MCF 10A (cell line): ENCODE measurements around the gene ZNF236. TPM values are rescaled to one million over a fixed set of nuclear protein-coding genes. Genes with fewer than 3 reads are reported as not detected.
A peak's percentile ranks its signal among the peaks of the same experiment; 100 is the strongest.

Experiments used
- BruUV-seq: library from RNA; stranded (reverse); fragments of 400-500 nt; replicated peaks from 2 replicates; lab custom pipeline; 2021; lab: Mats Ljungman, UMichigan
- CTCF ChIA-PET: fragments of 300-600 bp; sonication (Branson Sonifier 250); formaldehyde crosslinking; extraction: SDS; loops from one replicate; lab custom pipeline; 2021; ENCODE audit warnings: antibody characterized with exemption, inconsistent platforms; lab: Yijun Ruan, JAX
- POLR2A ChIA-PET: fragments of 300-600, 350-650 bp; sonication (Branson Sonifier 250); formaldehyde crosslinking; extraction: SDS; loops from one replicate; lab custom pipeline; 2020; ENCODE audit warnings: antibody characterized with exemption, inconsistent platforms; lab: Yijun Ruan, JAX
- DNase-seq: peaks from one replicate; pipeline ENCODE4 v3.0.0-alpha.2; 2018; ENCODE audit not compliant: unreplicated experiment
- H3K27ac Mint-ChIP-seq: one replicate; pipeline ENCODE4 v1.8.0; 2022; ENCODE audit warnings: mild to moderate bottlenecking, low read depth, mixed read lengths; ENCODE audit not compliant: unreplicated experiment
- H3K27me3 Mint-ChIP-seq: one replicate; pipeline ENCODE4 v1.8.0; 2022; ENCODE audit warnings: mixed read lengths; ENCODE audit not compliant: insufficient read depth, unreplicated experiment
- H3K36me3 Mint-ChIP-seq: one replicate; pipeline ENCODE4 v1.8.0; 2022; ENCODE audit warnings: mild to moderate bottlenecking, moderate library complexity, mixed read lengths; ENCODE audit not compliant: insufficient read depth, unreplicated experiment
- H3K4me1 Mint-ChIP-seq: one replicate; pipeline ENCODE4 v1.8.0; 2022; ENCODE audit warnings: mixed read lengths; ENCODE audit not compliant: insufficient read depth, unreplicated experiment
- H3K4me3 Mint-ChIP-seq: one replicate; pipeline ENCODE4 v1.8.0; 2022; ENCODE audit warnings: mild to moderate bottlenecking, moderate library complexity, mixed read lengths; ENCODE audit not compliant: unreplicated experiment
- H3K9me3 Mint-ChIP-seq: one replicate; pipeline ENCODE4 v1.8.0; 2022; ENCODE audit warnings: mixed read lengths; ENCODE audit not compliant: unreplicated experiment
- CTCF ChIP-seq: fragments of 200-600 bp; IDR thresholded peaks from one replicate; pipeline ENCODE4 v1.8.0; 2022; ENCODE audit warnings: antibody characterized with exemption, mild to moderate bottlenecking; ENCODE audit not compliant: unreplicated experiment
- intact Hi-C: fragments of 100-400 bp; cut with micrococcal nuclease; formaldehyde crosslinking; loops from 2 replicates; pipeline ENCODE4 v1.14.1; 2022
- total RNA-seq: library from RNA; stranded (reverse); gene quantifications from 2 replicates; pipeline ENCODE4 v1.2.3, GENCODE V29; 2022

The ZNF236 gene
- total RNA-seq, 1 experiment from 2014 or later = 15.3 TPM

- POLR2A ChIA-PET = no interaction called here
- no TSS peak for BruUV-seq
- peaks cover 33% of the 10 kb centered on the region for H3K36me3 Mint-ChIP-seq
- DNase-seq = no peak
- H3K27ac Mint-ChIP-seq = no peak overlapping the region
- CTCF ChIA-PET = no interaction called here
- TF ChIP-seq CTCF = no peak
- no peaks in the 10 kb centered on the region for H3K27me3 Mint-ChIP-seq
- no peaks in the 10 kb centered on the region for H3K9me3 Mint-ChIP-seq
- no peaks in the 10 kb centered on the region for H3K4me1 Mint-ChIP-seq
- intact Hi-C loops = no loop called here
- H3K4me3 Mint-ChIP-seq = no peak overlapping the region
Measured at GRCh38 chr18:76814256-76814655, 8.1 kb upstream of the ZNF236 start.

- DNase-seq = no peak
- Mint-ChIP-seq H3K27me3 (no peaks in the 10 kb centered on the region), H3K27ac (no peak overlapping the region), H3K9me3 (no peaks in the 10 kb centered on the region), H3K4me1 (peaks cover 6% of the 10 kb centered on the region), H3K36me3 (peaks cover 27% of the 10 kb centered on the region), H3K4me3 (no peak overlapping the region)
- POLR2A ChIA-PET = no interaction called here
- BruUV-seq = no TSS peak
- CTCF ChIA-PET = interaction anchor here (1.0 to 6.3 kb wide), 2 partner anchors 14 to 167 kb away, joined by 3 to 95 read pairs; no protein-coding TSS in a partner anchor
- intact Hi-C loops = no loop called here
- TF ChIP-seq CTCF = no peak
Measured at GRCh38 chr18:76816127-76816526, 6.2 kb upstream of the ZNF236 start.

- DNase-seq = no peak
- BruUV-seq = no TSS peak
- ChIA-PET CTCF (interaction anchor here (3.0 to 6.3 kb wide), 2 partner anchors 10 to 15 kb away, joined by 27 to 95 read pairs; no protein-coding TSS in a partner anchor), POLR2A (interaction anchor here (0.6 to 5.9 kb wide), 2 partner anchors 11 to 31 kb away, joined by 3 to 65 read pairs; no protein-coding TSS in a partner anchor)
- Mint-ChIP-seq H3K9me3 (no peaks in the 10 kb centered on the region), H3K27ac (peak overlapping the region; percentile 49), H3K4me3 (no peak overlapping the region), H3K4me1 (peaks cover 6% of the 10 kb centered on the region), H3K27me3 (no peaks in the 10 kb centered on the region), H3K36me3 (peaks cover 27% of the 10 kb centered on the region)
- intact Hi-C loops = no loop called here
- TF ChIP-seq CTCF = no peak
Measured at GRCh38 chr18:76817888-76818611, 4.3 kb upstream of the ZNF236 start.

GRCh38 chr18:76819411-76820136, 2.8 kb upstream of the ZNF236 start:
- TF ChIP-seq CTCF = no peak
- POLR2A ChIA-PET = interaction anchor here (0.9 to 5.9 kb wide), 4 partner anchors 13 to 42 kb away, joined by 3 to 65 read pairs (median 16); no protein-coding TSS in a partner anchor
- H3K9me3 Mint-ChIP-seq = no peaks in the 10 kb centered on the region
- H3K4me3 Mint-ChIP-seq = peak overlapping the region; percentile 71
- peak overlapping the region; percentile 57 for H3K27ac Mint-ChIP-seq
- CTCF ChIA-PET = interaction anchor here (0.6 to 6.3 kb wide), 5 partner anchors 12 to 103 kb away, joined by 3 to 95 read pairs (median 5); no protein-coding TSS in a partner anchor
- intact Hi-C loops = no loop called here
- no TSS peak for BruUV-seq
- H3K36me3 Mint-ChIP-seq = peaks cover 34% of the 10 kb centered on the region
- H3K27me3 Mint-ChIP-seq = no peaks in the 10 kb centered on the region
- peaks cover 10% of the 10 kb centered on the region for H3K4me1 Mint-ChIP-seq
- peak; percentile 30 for DNase-seq
